SU-DHL-6 (cell line): ENCODE data around the gene NUP50.

ENCODE experiments used
- EZH2phosphoT487 ChIP-seq: fragments of 200-600 bp; sonication (generic), shearing (Covaris generic); conservative IDR thresholded peaks from 2 replicates; pipeline ENCODE4 v1.6.1; 2018; ENCODE audit warnings: mild to moderate bottlenecking, antibody characterized with exemption, low read length, moderate library complexity, mixed read lengths
- TF ChIP-seq, protein P1 (sequence below): fragments of 200-600 bp; sonication (generic); IDR thresholded peaks from one replicate; pipeline ENCODE4 v1.5.1; 2017; ENCODE audit warnings: antibody characterized with exemption, mild to moderate bottlenecking, low read length, moderate library complexity; ENCODE audit not compliant: insufficient read depth, poor library complexity, severe bottlenecking

DNA sequence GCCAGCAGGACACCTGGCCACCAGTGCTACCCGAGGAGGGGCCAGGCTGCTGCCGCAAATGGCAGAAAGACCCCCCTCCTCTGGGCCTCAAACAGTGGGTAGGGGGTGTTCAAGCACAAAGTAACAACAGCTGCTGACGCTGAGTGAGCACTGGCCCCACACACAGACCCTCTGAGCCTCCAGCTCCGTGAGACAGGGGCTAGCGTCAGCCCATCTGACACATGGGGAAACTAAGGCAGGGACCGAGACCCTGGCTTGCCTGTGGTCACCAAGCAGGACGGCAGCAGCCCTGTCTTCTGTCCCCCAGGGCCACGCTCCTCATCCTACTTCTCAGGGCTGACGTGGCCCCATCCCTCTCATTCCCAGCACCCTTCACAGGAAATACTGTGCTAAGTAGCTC, 36.5 kb downstream of the NUP50 start:
- TF ChIP-seq, protein P1, sequence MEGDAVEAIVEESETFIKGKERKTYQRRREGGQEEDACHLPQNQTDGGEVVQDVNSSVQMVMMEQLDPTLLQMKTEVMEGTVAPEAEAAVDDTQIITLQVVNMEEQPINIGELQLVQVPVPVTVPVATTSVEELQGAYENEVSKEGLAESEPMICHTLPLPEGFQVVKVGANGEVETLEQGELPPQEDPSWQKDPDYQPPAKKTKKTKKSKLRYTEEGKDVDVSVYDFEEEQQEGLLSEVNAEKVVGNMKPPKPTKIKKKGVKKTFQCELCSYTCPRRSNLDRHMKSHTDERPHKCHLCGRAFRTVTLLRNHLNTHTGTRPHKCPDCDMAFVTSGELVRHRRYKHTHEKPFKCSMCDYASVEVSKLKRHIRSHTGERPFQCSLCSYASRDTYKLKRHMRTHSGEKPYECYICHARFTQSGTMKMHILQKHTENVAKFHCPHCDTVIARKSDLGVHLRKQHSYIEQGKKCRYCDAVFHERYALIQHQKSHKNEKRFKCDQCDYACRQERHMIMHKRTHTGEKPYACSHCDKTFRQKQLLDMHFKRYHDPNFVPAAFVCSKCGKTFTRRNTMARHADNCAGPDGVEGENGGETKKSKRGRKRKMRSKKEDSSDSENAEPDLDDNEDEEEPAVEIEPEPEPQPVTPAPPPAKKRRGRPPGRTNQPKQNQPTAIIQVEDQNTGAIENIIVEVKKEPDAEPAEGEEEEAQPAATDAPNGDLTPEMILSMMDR: no peak
- TF ChIP-seq EZH2phosphoT487: no peak
